ENCODE measurements around the gene SLC28A1. TPM values are rescaled to one million over a fixed set of nuclear protein-coding genes. Genes with fewer than 3 reads are reported as not detected.
"Not testable (repeated sequence)": the region's sequence is repeated elsewhere in the genome, so short reads cannot be mapped to it uniquely, and the experiment has no call there.

Gene SLC28A1
- total RNA-seq, 1 experiment from 2014 or later, result 1.1 TPM

DNA sequence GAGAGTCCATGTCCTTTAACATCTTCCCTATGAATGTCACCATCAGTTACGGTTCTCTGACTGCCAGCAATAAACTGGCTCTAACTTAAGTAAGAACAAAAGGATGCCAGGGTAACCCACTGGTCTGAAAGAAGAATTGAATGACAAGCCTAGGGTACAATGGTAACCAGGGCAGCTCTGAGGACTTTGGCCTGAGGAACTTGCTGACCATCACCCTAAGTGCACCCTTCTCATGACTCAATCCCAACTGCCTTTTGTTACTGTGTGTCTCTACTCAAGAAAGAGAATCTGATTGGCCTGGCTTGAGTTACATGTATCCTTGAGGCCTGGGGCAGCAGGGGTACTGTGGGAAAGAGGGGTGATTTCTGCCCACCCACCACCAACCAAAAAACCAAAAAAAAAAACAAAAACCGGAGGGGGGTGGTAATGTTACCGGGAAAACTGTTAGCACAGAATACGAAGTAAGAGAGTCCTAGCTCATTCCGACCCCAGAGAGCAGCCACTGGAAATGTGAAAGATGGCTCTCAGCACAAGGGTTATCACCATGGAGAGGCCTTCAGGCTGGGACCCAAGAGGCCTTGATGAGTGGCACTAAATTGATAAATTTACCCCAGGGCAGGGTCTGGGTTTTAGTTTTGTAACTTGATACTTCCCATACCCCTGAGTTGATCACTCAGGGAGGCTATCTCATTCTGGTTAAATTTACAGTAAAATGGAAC, 9.3 kb upstream of the SLC28A1 start:
- Histone ChIP-seq H4K20me1 (ENCODE audit: low read length) (no peaks in the 10 kb centered on the region), H3K9me3 (ENCODE audit: low read length) (no peaks in the 10 kb centered on the region), H3K27ac (ENCODE audit: low read length) (no peak overlapping the region), H3K4me3 (ENCODE audit: low read length) (no peak overlapping the region), H3F3A (ENCODE audit: low read length, unreplicated experiment) (no peaks in the 10 kb centered on the region), H3K36me3 (ENCODE audit: low read depth, low read length) (no peaks in the 10 kb centered on the region), H3K4me1 (ENCODE audit: insufficient read depth, low read length) (0 out of 2 replicates have a peak, but pooled peaks cover 7% of the 10 kb centered on the region), H3K27me3 (ENCODE audit: low read length) (no peaks in the 10 kb centered on the region), H3K9me2 (replicated peaks; ENCODE audit: low read length) (no peaks in the 10 kb centered on the region), H3K4me2 (ENCODE audit: low read length) (no peak overlapping the region), H3K9ac (ENCODE audit: low read length) (no peak overlapping the region), H3K79me2 (ENCODE audit: low read length) (no peaks in the 10 kb centered on the region), H2AFZ (ENCODE audit: low read length) (no peak overlapping the region)
- ATAC-seq (no peak), DNase-seq (no peak)
- CTCF ChIA-PET, result no interaction called here
- intact Hi-C loops (cut with micrococcal nuclease), result no loop called here
- BruUV-seq (replicated peaks), result no TSS peak
- no peak for TF ChIP-seq EZH2 (IDR thresholded peaks at IDR 0.05; ENCODE audit: low read length, unreplicated experiment)
- TF ChIP-seq, protein P1, sequence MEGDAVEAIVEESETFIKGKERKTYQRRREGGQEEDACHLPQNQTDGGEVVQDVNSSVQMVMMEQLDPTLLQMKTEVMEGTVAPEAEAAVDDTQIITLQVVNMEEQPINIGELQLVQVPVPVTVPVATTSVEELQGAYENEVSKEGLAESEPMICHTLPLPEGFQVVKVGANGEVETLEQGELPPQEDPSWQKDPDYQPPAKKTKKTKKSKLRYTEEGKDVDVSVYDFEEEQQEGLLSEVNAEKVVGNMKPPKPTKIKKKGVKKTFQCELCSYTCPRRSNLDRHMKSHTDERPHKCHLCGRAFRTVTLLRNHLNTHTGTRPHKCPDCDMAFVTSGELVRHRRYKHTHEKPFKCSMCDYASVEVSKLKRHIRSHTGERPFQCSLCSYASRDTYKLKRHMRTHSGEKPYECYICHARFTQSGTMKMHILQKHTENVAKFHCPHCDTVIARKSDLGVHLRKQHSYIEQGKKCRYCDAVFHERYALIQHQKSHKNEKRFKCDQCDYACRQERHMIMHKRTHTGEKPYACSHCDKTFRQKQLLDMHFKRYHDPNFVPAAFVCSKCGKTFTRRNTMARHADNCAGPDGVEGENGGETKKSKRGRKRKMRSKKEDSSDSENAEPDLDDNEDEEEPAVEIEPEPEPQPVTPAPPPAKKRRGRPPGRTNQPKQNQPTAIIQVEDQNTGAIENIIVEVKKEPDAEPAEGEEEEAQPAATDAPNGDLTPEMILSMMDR (conservative IDR thresholded peaks at IDR 0.05; ENCODE audit: low read depth, low read length), result no peak
- no peak for TF ChIP-seq EZH2phosphoT487 (IDR thresholded peaks at IDR 0.05; ENCODE audit: borderline replicate concordance, low read length)
- POLR2A ChIA-PET (ENCODE audit: unreplicated experiment), result no interaction called here

DNA sequence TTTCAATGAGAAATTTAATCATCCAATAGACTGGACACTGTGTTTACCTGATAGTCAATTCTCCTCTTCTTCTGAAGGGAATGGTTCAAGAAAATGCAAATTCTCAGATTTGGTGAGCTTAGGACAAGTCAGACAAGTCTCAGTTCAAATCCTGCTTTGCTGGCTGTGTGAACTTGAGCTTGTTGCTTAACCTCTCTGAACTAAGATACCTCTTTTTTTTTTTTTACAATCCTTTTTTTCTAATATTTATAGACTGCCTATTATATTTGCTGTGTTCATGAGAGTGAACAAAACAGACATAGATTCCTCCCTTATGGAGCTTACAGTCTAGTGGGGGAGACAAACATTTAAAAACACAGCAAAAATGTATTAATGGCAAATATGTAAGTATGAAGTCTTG, 8.2 kb upstream of the SLC28A1 start:
- H3K27ac ChIP-seq (ENCODE audit: low read length), result no peak overlapping the region
- H3K4me2 ChIP-seq (ENCODE audit: low read length), result no peak overlapping the region
- ChIA-PET CTCF (no interaction called here), POLR2A (ENCODE audit: unreplicated experiment) (interaction anchor here (0.6 kb wide), 1 partner anchor 24 kb away, joined by 6 read pairs; no protein-coding TSS in a partner anchor)
- no peak overlapping the region for H3K4me3 ChIP-seq (ENCODE audit: low read length)
- no peak overlapping the region for H3K9ac ChIP-seq (ENCODE audit: low read length)
- no peaks in the 10 kb centered on the region for H4K20me1 ChIP-seq (ENCODE audit: low read length)
- ATAC-seq (no peak), DNase-seq (no peak)
- no peak overlapping the region for H2AFZ ChIP-seq (ENCODE audit: low read length)
- H3K9me3 ChIP-seq (ENCODE audit: low read length), result no peaks in the 10 kb centered on the region
- intact Hi-C loops (cut with micrococcal nuclease), result no loop called here
- 0 out of 2 replicates have a peak, but pooled peaks cover 7% of the 10 kb centered on the region for H3K4me1 ChIP-seq (ENCODE audit: insufficient read depth, low read length)
- TF ChIP-seq EZH2 (IDR thresholded peaks at IDR 0.05; ENCODE audit: low read length, unreplicated experiment), result no peak
- no peaks in the 10 kb centered on the region for H3F3A ChIP-seq (ENCODE audit: low read length, unreplicated experiment)
- H3K79me2 ChIP-seq (ENCODE audit: low read length), result no peaks in the 10 kb centered on the region
- no peaks in the 10 kb centered on the region for H3K27me3 ChIP-seq (ENCODE audit: low read length)
- H3K9me2 ChIP-seq (replicated peaks; ENCODE audit: low read length), result no peaks in the 10 kb centered on the region
- no peaks in the 10 kb centered on the region for H3K36me3 ChIP-seq (ENCODE audit: low read depth, low read length)
- no TSS peak for BruUV-seq (replicated peaks)

- H3K4me3 ChIP-seq (ENCODE audit: low read length); H3K4me1 ChIP-seq (ENCODE audit: insufficient read depth, low read length); H3K4me2 ChIP-seq (ENCODE audit: low read length); H2AFZ ChIP-seq (ENCODE audit: low read length); H3K27me3 ChIP-seq (ENCODE audit: low read length); intact Hi-C loops (cut with micrococcal nuclease); H3K9me3 ChIP-seq (ENCODE audit: low read length); H4K20me1 ChIP-seq (ENCODE audit: low read length); H3K9ac ChIP-seq (ENCODE audit: low read length); BruUV-seq (replicated peaks); DNase-seq; H3K79me2 ChIP-seq (ENCODE audit: low read length); ATAC-seq; H3K36me3 ChIP-seq (ENCODE audit: low read depth, low read length); H3F3A ChIP-seq (ENCODE audit: low read length, unreplicated experiment); H3K9me2 ChIP-seq (replicated peaks; ENCODE audit: low read length); H3K27ac ChIP-seq (ENCODE audit: low read length): not testable (repeated sequence)
- POLR2A ChIA-PET (ENCODE audit: unreplicated experiment), result interaction anchor here (0.6 kb wide), 1 partner anchor 92 kb away, joined by 5 read pairs; no protein-coding TSS in a partner anchor
- CTCF ChIA-PET, result interaction anchor here (0.6 kb wide), 1 partner anchor 51 kb away, joined by 4 read pairs; no protein-coding TSS in a partner anchor
Measured at GRCh38 chr15:84877701-84878100, 6.8 kb upstream of the SLC28A1 start.
